Kidney (tissue), 14 donors: ENCODE data around the gene KCTD19. TPM values are rescaled to one million over a fixed set of nuclear protein-coding genes. Genes with fewer than 3 reads are reported as not detected.
"Not testable (repeated sequence)": the region's sequence is repeated elsewhere in the genome, so short reads cannot be mapped to it uniquely, and the experiment has no call there.

Experiments
- DNase-seq, 5 donors: peaks; one replicate each; pipeline ENCODE4 v3.0.0-alpha.2; 2013 to 2020
- FAIRE-seq: peaks from 2 replicates; lab custom pipeline; 2012; peaks lifted over from hg19 to GRCh38; lab: Jason Lieb, UNC
- H3K27ac ChIP-seq, 2 donors: one replicate each; pipeline ENCODE4 v1.7.0; 2013; ENCODE audit warnings: low read depth in 2 of 2, low read length in 2 of 2, inconsistent platforms in 1 of 2
- H3K27me3 ChIP-seq: one replicate; pipeline ENCODE4 v1.7.1; 2013; ENCODE audit warnings: low read length, inconsistent platforms; ENCODE audit not compliant: control insufficient read depth, insufficient read depth
- H3K36me3 ChIP-seq, 3 donors: one replicate each; pipeline versions ENCODE4 v1.7.0 to v1.7.1; 2013; ENCODE audit warnings: low read length in 3 of 3, control low read depth in 1 of 3, inconsistent platforms in 1 of 3; ENCODE audit not compliant: insufficient read depth in 3 of 3, control insufficient read depth in 2 of 3
- H3K4me1 ChIP-seq, 3 donors: one replicate each; pipeline versions ENCODE4 v1.7.0 to v1.7.1; 2013; ENCODE audit warnings: low read length in 3 of 3, inconsistent platforms in 1 of 3, low read depth in 1 of 3; ENCODE audit not compliant: control insufficient read depth in 2 of 3, insufficient read depth in 2 of 3
- H3K4me3 ChIP-seq, 3 donors: one replicate each; pipeline versions ENCODE4 v1.7.0 to v1.8.1; 2013; ENCODE audit warnings: low read length in 3 of 3, control low read depth in 1 of 3, inconsistent platforms in 1 of 3
- H3K9ac ChIP-seq, 3 donors: one replicate each; pipeline versions ENCODE4 v1.7.0 to v1.7.1; 2013; ENCODE audit warnings: low read length in 3 of 3, control low read depth in 1 of 3, inconsistent platforms in 1 of 3
- H3K9me3 ChIP-seq, 3 donors: one replicate each; pipeline versions ENCODE4 v1.7.0 to v1.7.1; 2013; ENCODE audit warnings: low read length in 3 of 3, control low read depth in 1 of 3, inconsistent platforms in 1 of 3; ENCODE audit not compliant: control insufficient read depth in 2 of 3, insufficient read depth in 1 of 3
- intact Hi-C: fragments of 100-400 bp; cut with DNase I; formaldehyde crosslinking; loops from one replicate; pipeline ENCODE4 v1.11.1; 2022
- polyA plus RNA-seq: library from polyadenylated mRNA; stranded (reverse); fragments of 350-450 nt; fragmentation: Illumina TruSeq; extraction: RNeasy Lipid Tissue Mini Kit (QIAGEN cat#74804); gene quantifications from one replicate; pipeline ENCODE4 v1.2.3, GENCODE V29; 2014; ENCODE audit warnings: low read depth, low replicate concordance; ENCODE audit not compliant: insufficient read depth
- total RNA-seq: library from RNA; stranded (reverse); fragmentation: NEBNext Ultra II Directional; extraction: Animal tissue kit (Norgen Biotek cat#: 25700); gene quantifications from one replicate; pipeline ENCODE4 v1.2.1, GENCODE V29; 2021
- TF ChIP-seq, protein P1 (sequence below): IDR thresholded peaks from 3 replicates; pipeline ENCODE4 v1.5.1; 2012; ENCODE audit warnings: mild to moderate bottlenecking, moderate library complexity, borderline replicate concordance; ENCODE audit not compliant: insufficient read depth; ENCODE audit errors: extremely low read depth
- donor health status: control.
- donor health status: control.
- donor health status: control.
- donor health status: control.
- donor health status: control.
- donor health status: DM: yes; HTN: yes; CAD: no.
- donor health status: Normal renal cell carcinoma (clear cell type).

Gene KCTD19
- total and polyA plus RNA-seq, 2 donors from 2014 or later = 0.31 TPM; not detected in 1

DNA sequence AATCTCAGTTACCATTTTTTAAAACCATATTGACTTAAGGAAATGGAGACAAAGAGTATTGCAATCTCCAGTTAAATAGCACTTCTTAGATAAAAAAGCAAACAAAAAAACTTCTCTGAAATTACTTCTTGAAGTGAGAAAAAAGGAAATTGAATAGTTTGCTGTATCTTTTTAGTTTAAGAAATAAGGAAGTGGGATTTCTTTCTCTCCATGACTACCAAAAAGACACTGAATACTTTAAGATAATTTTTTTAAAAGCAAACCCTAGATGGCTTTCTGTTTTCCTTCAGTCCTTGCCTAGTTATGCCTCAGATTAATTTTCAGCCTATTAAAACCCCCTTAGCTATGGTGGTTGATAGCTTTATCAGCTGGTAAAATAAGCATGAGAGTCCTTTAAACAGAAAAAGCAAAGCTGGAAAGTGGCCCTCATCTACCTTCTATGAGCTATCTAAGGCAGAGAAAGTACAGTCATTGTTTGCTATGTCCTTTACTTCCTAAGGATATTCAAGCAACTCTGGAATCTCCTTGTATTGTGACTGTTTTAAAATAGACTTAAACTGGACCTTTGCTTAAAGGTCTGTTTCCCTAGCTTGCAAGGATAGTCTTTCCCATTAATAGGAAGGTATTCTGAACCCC, 38.2 kb upstream of the KCTD19 start:
- Histone ChIP-seq H3K9ac (no peak overlapping the region), H3K4me1 (peaks cover 0 to 3% (median 0%) of the 10 kb centered on the region in 3 donors), H3K36me3 (no peaks in the 10 kb centered on the region), H3K4me3 (no peak overlapping the region), H3K9me3 (no peaks in the 10 kb centered on the region), H3K27me3 (no peaks in the 10 kb centered on the region), H3K27ac (no peak overlapping the region)
- FAIRE-seq (no peak), DNase-seq (no peak)
- TF ChIP-seq, protein P1, sequence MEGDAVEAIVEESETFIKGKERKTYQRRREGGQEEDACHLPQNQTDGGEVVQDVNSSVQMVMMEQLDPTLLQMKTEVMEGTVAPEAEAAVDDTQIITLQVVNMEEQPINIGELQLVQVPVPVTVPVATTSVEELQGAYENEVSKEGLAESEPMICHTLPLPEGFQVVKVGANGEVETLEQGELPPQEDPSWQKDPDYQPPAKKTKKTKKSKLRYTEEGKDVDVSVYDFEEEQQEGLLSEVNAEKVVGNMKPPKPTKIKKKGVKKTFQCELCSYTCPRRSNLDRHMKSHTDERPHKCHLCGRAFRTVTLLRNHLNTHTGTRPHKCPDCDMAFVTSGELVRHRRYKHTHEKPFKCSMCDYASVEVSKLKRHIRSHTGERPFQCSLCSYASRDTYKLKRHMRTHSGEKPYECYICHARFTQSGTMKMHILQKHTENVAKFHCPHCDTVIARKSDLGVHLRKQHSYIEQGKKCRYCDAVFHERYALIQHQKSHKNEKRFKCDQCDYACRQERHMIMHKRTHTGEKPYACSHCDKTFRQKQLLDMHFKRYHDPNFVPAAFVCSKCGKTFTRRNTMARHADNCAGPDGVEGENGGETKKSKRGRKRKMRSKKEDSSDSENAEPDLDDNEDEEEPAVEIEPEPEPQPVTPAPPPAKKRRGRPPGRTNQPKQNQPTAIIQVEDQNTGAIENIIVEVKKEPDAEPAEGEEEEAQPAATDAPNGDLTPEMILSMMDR = no peak
- intact Hi-C loops = no loop called here

DNA sequence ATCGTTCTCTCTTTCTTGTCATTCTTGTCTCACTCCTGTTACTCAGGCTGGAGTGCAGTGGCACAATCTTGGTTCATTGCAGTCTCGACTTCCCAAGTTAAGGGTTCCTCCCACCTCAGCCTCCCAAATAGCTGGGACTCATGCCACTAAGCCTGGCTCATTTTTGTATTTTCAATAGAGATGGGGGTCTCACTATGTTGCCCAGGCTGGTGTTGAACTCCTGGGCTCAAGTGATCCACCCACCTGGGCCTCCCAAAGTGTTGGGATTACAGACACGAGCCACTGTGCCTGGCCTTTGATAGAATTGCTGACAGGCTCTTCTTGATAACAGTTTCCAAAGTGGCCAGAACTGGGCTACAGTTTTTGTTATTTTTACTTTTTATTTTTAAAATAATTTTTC, 34.5 kb upstream of the KCTD19 start:
- Histone ChIP-seq H3K4me3 (no peak overlapping the region), H3K27me3 (no peaks in the 10 kb centered on the region), H3K9ac (no peak overlapping the region), H3K9me3 (no peaks in the 10 kb centered on the region), H3K36me3 (no peaks in the 10 kb centered on the region), H3K27ac (no peak overlapping the region), H3K4me1 (peaks cover 0 to 3% (median 0%) of the 10 kb centered on the region in 3 donors)
- no peak for DNase-seq
- FAIRE-seq = no peak
- TF ChIP-seq, protein P1 = no peak
- intact Hi-C loops = no loop called here

DNA sequence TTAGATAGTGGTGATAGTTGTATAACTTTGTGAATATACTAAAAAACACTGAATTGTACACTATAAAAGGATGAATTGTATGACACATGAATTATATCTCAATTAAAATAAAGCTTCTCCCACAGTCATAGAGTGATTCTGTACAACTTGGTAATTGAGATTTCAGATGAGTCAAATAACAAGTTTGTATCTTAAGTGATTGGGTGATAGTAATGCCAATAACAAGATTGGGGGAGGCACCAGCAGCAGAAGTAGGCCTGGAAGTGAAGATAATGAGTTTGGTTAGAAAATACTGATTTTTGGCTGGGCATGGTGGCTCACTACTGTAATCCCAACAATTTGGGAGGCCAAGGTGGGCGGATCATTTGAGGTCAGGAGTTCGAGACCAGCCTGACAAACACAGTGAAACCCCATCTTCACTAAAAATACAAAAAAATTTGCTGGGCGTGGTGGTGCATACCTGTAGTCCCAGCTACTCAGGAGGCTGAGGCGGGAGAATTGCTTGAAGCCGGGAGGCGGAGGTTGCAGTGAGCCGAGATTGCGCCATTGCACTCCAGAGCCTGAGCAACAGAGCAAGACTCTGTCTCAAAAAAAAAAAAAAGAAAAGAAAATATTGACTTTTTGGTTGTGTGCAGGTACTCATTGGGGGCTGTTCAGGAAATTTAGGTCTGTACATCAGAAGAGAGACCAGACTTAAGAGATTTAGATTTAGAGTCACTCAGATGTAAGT, 33.2 kb upstream of the KCTD19 start:
- not testable (repeated sequence) for FAIRE-seq

GRCh38 chr16:67357561-67357960, 31.0 kb upstream of the KCTD19 start:
- no peak overlapping the region for H3K9ac ChIP-seq
- DNase-seq (no peak), FAIRE-seq (no peak)
- TF ChIP-seq, protein P1 = no peak
- H3K27ac ChIP-seq = no peak overlapping the region
- no peaks in the 10 kb centered on the region for H3K36me3 ChIP-seq
- H3K27me3 ChIP-seq = no peaks in the 10 kb centered on the region
- intact Hi-C loops = no loop called here
- no peaks in the 10 kb centered on the region for H3K9me3 ChIP-seq
- no peak overlapping the region for H3K4me3 ChIP-seq
- no peaks in the 10 kb centered on the region for H3K4me1 ChIP-seq

More for the DNA sequence above, 33.2 kb upstream of the KCTD19 start:
- H3K27ac ChIP-seq, H3K9me3 ChIP-seq, H3K27me3 ChIP-seq, DNase-seq, H3K36me3 ChIP-seq, H3K4me1 ChIP-seq, H3K4me3 ChIP-seq, intact Hi-C loops, H3K9ac ChIP-seq: not testable (repeated sequence)
